H9 (cell line): ENCODE data around the gene MYL2. TPM values are rescaled to one million over a fixed set of nuclear protein-coding genes. Genes with fewer than 3 reads are reported as not detected.

Source experiments
- DNase-seq: peaks from one replicate; pipeline ENCODE4 v3.0.0-alpha.2; 2017
- H2AFZ ChIP-seq: one replicate; pipeline ENCODE4 v1.6.1; 2013; ENCODE audit warnings: mild to moderate bottlenecking, low read length, control low read depth, moderate library complexity
- H2AK5ac ChIP-seq: 2 replicates; pipeline ENCODE4 v1.6.1; 2013; ENCODE audit warnings: low read length, control low read depth, mixed read lengths; ENCODE audit not compliant: insufficient read length
- H2BK120ac ChIP-seq: one replicate; pipeline ENCODE4 v1.6.1; 2013; ENCODE audit warnings: low read depth, mild to moderate bottlenecking, low read length, control low read depth, inconsistent platforms; ENCODE audit not compliant: poor library complexity, severe bottlenecking
- H2BK12ac ChIP-seq: 2 replicates; pipeline ENCODE4 v1.6.1; 2013; ENCODE audit warnings: low read length, control low read depth, mixed read lengths, low read depth; ENCODE audit not compliant: insufficient read length
- H2BK15ac ChIP-seq: 2 replicates; pipeline ENCODE4 v1.6.1; 2013; ENCODE audit warnings: low read depth, low read length, control low read depth
- H2BK20ac ChIP-seq: one replicate; pipeline ENCODE4 v1.6.1; 2013; ENCODE audit warnings: low read depth, mild to moderate bottlenecking, low read length, control low read depth, inconsistent platforms; ENCODE audit not compliant: poor library complexity, severe bottlenecking
- H2BK5ac ChIP-seq: 2 replicates; pipeline ENCODE4 v1.6.1; 2013; ENCODE audit warnings: low read length, control low read depth, mixed read lengths; ENCODE audit not compliant: insufficient read length
- H3K14ac ChIP-seq: 2 replicates; pipeline ENCODE4 v1.6.1; 2013; ENCODE audit warnings: low read length, control low read depth; ENCODE audit not compliant: insufficient read depth
- H3K18ac ChIP-seq: 2 replicates; pipeline ENCODE4 v1.6.1; 2013; ENCODE audit warnings: low read depth, mild to moderate bottlenecking, mixed read lengths, low read length, control low read depth; ENCODE audit not compliant: insufficient read length
- H3K23ac ChIP-seq: 2 replicates; pipeline ENCODE4 v1.6.1; 2013; ENCODE audit warnings: low read length, control low read depth, mixed read lengths, low read depth; ENCODE audit not compliant: insufficient read length
- H3K23me2 ChIP-seq: 2 replicates; pipeline ENCODE4 v1.6.1; 2013; ENCODE audit warnings: low read depth, mild to moderate bottlenecking, mixed read lengths, low read length, control low read depth; ENCODE audit not compliant: insufficient read length, poor library complexity, severe bottlenecking
- H3K27ac ChIP-seq: 2 replicates; pipeline ENCODE4 v1.5.1; 2013; ENCODE audit warnings: low read length, control low read depth, mixed read lengths, low read depth; ENCODE audit not compliant: insufficient read length
- H3K27me3 ChIP-seq: 2 replicates; pipeline ENCODE4 v1.6.1; 2013; ENCODE audit warnings: low read length, control low read depth, inconsistent platforms; ENCODE audit not compliant: insufficient read depth
- H3K4ac ChIP-seq: 2 replicates; pipeline ENCODE4 v1.6.1; 2013; ENCODE audit warnings: low read depth, mild to moderate bottlenecking, control low read depth, inconsistent platforms, low read length, moderate library complexity
- H3K4me1 ChIP-seq: 2 replicates; pipeline ENCODE4 v1.6.1; 2013; ENCODE audit warnings: low read length, control low read depth, inconsistent platforms; ENCODE audit not compliant: insufficient read depth
- H3K4me2 ChIP-seq: 2 replicates; pipeline ENCODE4 v1.6.1; 2013; ENCODE audit warnings: low read length, control low read depth, mixed read lengths; ENCODE audit not compliant: insufficient read length, insufficient read depth
- H3K56ac ChIP-seq: 2 replicates; pipeline ENCODE4 v1.6.1; 2013; ENCODE audit warnings: low read depth, mild to moderate bottlenecking, mixed read lengths, low read length, control low read depth; ENCODE audit not compliant: insufficient read length
- H3K79me1 ChIP-seq: 2 replicates; pipeline ENCODE4 v1.6.1; 2013; ENCODE audit warnings: low read depth, mild to moderate bottlenecking, moderate library complexity, low read length, control low read depth, inconsistent platforms; ENCODE audit not compliant: insufficient read depth, poor library complexity, severe bottlenecking
- H3K79me2 ChIP-seq: 2 replicates; pipeline ENCODE4 v1.6.1; 2013; ENCODE audit warnings: low read length, control low read depth, inconsistent platforms; ENCODE audit not compliant: insufficient read depth
- H3K9ac ChIP-seq: 2 replicates; pipeline ENCODE4 v1.6.1; 2013; ENCODE audit warnings: low read length, control low read depth, mixed read lengths; ENCODE audit not compliant: insufficient read length; ENCODE audit errors: extremely low read depth
- H3K9me3 ChIP-seq: one replicate; pipeline ENCODE4 v1.6.1; 2013; ENCODE audit warnings: low read depth, low read length, inconsistent platforms; ENCODE audit not compliant: control insufficient read depth
- H3T11ph ChIP-seq: one replicate; pipeline ENCODE4 v1.6.1; 2013; ENCODE audit warnings: mild to moderate bottlenecking, low read length, control low read depth, inconsistent platforms
- H4K20me1 ChIP-seq: one replicate; pipeline ENCODE4 v1.6.1; 2013; ENCODE audit not compliant: control insufficient read depth, insufficient read length, insufficient read depth
- H4K5ac ChIP-seq: 2 replicates; pipeline ENCODE4 v1.6.1; 2013; ENCODE audit warnings: low read depth, mild to moderate bottlenecking, mixed read lengths, low read length, control low read depth; ENCODE audit not compliant: insufficient read length
- H4K8ac ChIP-seq: replicated peaks from 2 replicates; pipeline ENCODE4 v1.6.1; 2013; ENCODE audit warnings: low read length, control low read depth, mixed read lengths, low read depth; ENCODE audit not compliant: insufficient read length
- H4K91ac ChIP-seq: 2 replicates; pipeline ENCODE4 v1.6.1; 2013; ENCODE audit warnings: low read depth, mild to moderate bottlenecking, moderate library complexity, mixed read lengths, low read length, control low read depth; ENCODE audit not compliant: insufficient read length
- H3K27ac Mint-ChIP-seq, 3 experiments: 2 replicates in 2 of 3; 3 replicates in 1 of 3; pipeline ENCODE4 v1.8.0; 2020 to 2021; ENCODE audit warnings: mixed read lengths in 3 of 3, mild to moderate bottlenecking in 1 of 3, moderate library complexity in 1 of 3
- H3K27me3 Mint-ChIP-seq: 2 replicates; pipeline ENCODE4 v1.8.0; 2021; ENCODE audit warnings: low read depth, mild to moderate bottlenecking, moderate library complexity, mixed read lengths
- H3K36me3 Mint-ChIP-seq, 3 experiments: 2 replicates in 2 of 3; 3 replicates in 1 of 3; pipeline ENCODE4 v1.8.0; 2020 to 2021; ENCODE audit warnings: low read depth in 3 of 3, mixed read lengths in 3 of 3; ENCODE audit not compliant: insufficient read depth in 1 of 3
- H3K4me1 Mint-ChIP-seq, 2 experiments: 2 replicates each; pipeline ENCODE4 v1.8.0; 2020; ENCODE audit warnings: mixed read lengths in 2 of 2
- H3K4me3 Mint-ChIP-seq, 2 experiments: 2 replicates in 1 of 2; 3 replicates in 1 of 2; pipeline ENCODE4 v1.8.0; 2020 to 2021; ENCODE audit warnings: mild to moderate bottlenecking in 2 of 2, mixed read lengths in 2 of 2, moderate library complexity in 1 of 2
- H3K9me3 Mint-ChIP-seq, 2 experiments: 2 replicates in 1 of 2; 3 replicates in 1 of 2; pipeline ENCODE4 v1.8.0; 2020; ENCODE audit warnings: mild to moderate bottlenecking in 2 of 2, mixed read lengths in 2 of 2, moderate library complexity in 1 of 2
- WGBS: extraction: QIAGEN DNeasy Blood & Tissue Kit; methylation state at CpG from one replicate; pipeline ENCODE4 v1.1.7; 2013; ENCODE audit warnings: missing lambda C conversion rate, low lambda C conversion rate, mixed read lengths; ENCODE audit not compliant: insufficient read length; ENCODE audit errors: extremely low coverage; 5-methylcytosine and 5-hydroxymethylcytosine counted together
- total RNA-seq: library from RNA; stranded (reverse); gene quantifications from 2 replicates; pipeline ENCODE4 v1.2.1, GENCODE V29; 2021
- TF ChIP-seq, protein P1 (sequence below): fragments of 200-600 bp; sonication (generic); conservative IDR thresholded peaks from 3 replicates; pipeline ENCODE4 v1.8.0; 2021; ENCODE audit warnings: antibody characterized with exemption, mild to moderate bottlenecking

MYL2 gene
- total RNA-seq, 1 experiment from 2014 or later = not detected

DNA sequence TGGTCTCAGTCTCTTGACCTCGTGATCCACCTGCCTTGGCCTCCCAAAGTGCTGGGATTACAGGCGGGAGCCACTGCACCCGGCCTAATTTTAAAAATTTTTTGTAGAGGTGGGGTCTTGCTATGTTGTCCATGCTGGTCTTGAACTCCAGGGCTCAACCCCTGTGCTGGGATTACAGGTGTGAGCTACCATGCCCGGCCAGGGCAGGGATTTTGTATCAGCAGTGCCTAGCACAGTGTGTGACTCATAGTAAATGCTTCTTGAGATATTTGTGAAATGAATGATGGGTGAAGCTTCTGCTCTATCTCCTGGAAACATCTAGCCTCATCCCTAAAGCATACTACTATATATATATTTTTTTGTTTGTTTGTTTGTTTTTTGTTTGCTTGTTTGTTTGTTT is 37.1 kb downstream of the MYL2 start:
- no peak overlapping the region for H2BK15ac ChIP-seq
- WGBS = no CpG with 5 or more reads among the region's 4 CpGs
- Mint-ChIP-seq H3K27me3 (peaks cover 1% of the 10 kb centered on the region), H3K4me1 (peaks cover 2 to 6% of the 10 kb centered on the region in 2 experiments; a peak in 3 of 4 replicates), H3K9me3 (peaks cover 2 to 5% of the 10 kb centered on the region in 2 experiments; a peak in 4 of 5 replicates), H3K4me3 (no peak overlapping the region), H3K27ac (no peak overlapping the region), H3K36me3 (peaks cover 0 to 4% (median 0%) of the 10 kb centered on the region in 3 experiments; a peak in 1 of 7 replicates)
- no peak overlapping the region for H2BK120ac ChIP-seq
- no peak overlapping the region for H4K5ac ChIP-seq
- TF ChIP-seq, protein P1, sequence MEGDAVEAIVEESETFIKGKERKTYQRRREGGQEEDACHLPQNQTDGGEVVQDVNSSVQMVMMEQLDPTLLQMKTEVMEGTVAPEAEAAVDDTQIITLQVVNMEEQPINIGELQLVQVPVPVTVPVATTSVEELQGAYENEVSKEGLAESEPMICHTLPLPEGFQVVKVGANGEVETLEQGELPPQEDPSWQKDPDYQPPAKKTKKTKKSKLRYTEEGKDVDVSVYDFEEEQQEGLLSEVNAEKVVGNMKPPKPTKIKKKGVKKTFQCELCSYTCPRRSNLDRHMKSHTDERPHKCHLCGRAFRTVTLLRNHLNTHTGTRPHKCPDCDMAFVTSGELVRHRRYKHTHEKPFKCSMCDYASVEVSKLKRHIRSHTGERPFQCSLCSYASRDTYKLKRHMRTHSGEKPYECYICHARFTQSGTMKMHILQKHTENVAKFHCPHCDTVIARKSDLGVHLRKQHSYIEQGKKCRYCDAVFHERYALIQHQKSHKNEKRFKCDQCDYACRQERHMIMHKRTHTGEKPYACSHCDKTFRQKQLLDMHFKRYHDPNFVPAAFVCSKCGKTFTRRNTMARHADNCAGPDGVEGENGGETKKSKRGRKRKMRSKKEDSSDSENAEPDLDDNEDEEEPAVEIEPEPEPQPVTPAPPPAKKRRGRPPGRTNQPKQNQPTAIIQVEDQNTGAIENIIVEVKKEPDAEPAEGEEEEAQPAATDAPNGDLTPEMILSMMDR = no peak
- H3K4ac ChIP-seq = no peak overlapping the region
- H3T11ph ChIP-seq = no peak overlapping the region
- no peak overlapping the region for H2AFZ ChIP-seq
- H3K79me2 ChIP-seq = no peaks in the 10 kb centered on the region
- no peak overlapping the region for H2BK20ac ChIP-seq
- no peak overlapping the region for H2BK12ac ChIP-seq
- no peak overlapping the region for H3K27ac ChIP-seq
- no peaks in the 10 kb centered on the region for H3K9me3 ChIP-seq
- no peak overlapping the region for H3K18ac ChIP-seq
- no peaks in the 10 kb centered on the region for H3K79me1 ChIP-seq
- no peak for DNase-seq
- peaks cover 4% of the 10 kb centered on the region for H3K23me2 ChIP-seq
- H3K9ac ChIP-seq = no peak overlapping the region
- H3K14ac ChIP-seq = no peak overlapping the region
- no peak overlapping the region for H3K4me2 ChIP-seq
- no peaks in the 10 kb centered on the region for H4K20me1 ChIP-seq
- no peaks in the 10 kb centered on the region for H3K4me1 ChIP-seq
- H4K91ac ChIP-seq = no peak overlapping the region
- H2BK5ac ChIP-seq = no peak overlapping the region
- H2AK5ac ChIP-seq = no peak overlapping the region
- H4K8ac ChIP-seq = no peak overlapping the region
- H3K56ac ChIP-seq = no peak overlapping the region
- H3K27me3 ChIP-seq = no peaks in the 10 kb centered on the region
- H3K23ac ChIP-seq = no peak overlapping the region
